WTC11 (cell line): ENCODE measurements around the gene CMTM2.
"Not testable (repeated sequence)": the region's sequence is repeated elsewhere in the genome, so short reads cannot be mapped to it uniquely, and the experiment has no call there.

Source experiments
- CREM ChIP-seq: sonication (generic); formaldehyde crosslinking; IDR thresholded peaks from 2 replicates; pipeline ENCODE4 v1.8.1; 2022; ENCODE audit warnings: mild to moderate bottlenecking, missing genetic modification reagents, moderate library complexity
- JUN ChIP-seq: sonication (generic); formaldehyde crosslinking; IDR thresholded peaks from 2 replicates; pipeline ENCODE4 v1.8.0; 2023; ENCODE audit warnings: mild to moderate bottlenecking, missing genetic modification reagents

DNA sequence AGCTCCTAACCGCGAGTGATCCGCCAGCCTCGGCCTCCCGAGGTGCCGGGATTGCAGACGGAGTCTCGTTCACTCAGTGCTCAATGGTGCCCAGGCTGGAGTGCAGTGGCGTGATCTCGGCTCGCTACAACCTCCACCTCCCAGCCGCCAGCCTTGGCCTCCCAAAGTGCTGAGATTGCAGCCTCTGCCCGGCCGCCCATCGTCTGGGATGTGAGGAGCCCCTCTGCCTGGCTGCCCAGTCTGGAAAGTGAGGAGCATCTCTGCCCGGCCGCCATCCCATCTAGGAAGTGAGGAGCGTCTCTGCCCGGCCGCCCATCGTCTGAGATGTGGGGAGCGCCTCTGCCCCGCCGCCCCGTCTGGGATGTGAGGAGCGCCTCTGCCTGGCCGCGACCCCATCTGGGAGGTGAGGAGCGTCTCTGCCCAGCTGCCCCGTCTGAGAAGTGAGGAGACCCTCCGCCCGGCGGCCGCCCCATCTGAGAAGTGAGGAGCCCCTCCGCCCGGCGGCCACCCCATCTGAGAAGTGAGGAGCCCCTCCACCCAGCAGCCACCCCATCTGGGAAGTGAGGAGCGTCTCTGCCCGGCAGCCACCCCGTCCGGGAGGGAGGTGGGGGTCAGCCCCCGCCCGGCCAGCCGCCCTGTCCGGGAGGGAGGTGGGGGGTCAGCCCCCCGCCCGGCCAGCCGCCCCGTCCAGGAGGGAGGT, 51.4 kb downstream of the CMTM2 start:
- TF ChIP-seq JUN (CRISPR knock-in tag); CREM: not testable (repeated sequence)
